C4-2B (cell line): ENCODE measurements around the gene HSH2D.

Experiments used
- ZFX ChIP-seq: fragments of 450-650 bp; IDR thresholded peaks from 2 replicates; pipeline ENCODE4 v1.6.1; 2017
- TF ChIP-seq, protein P1 (sequence below): fragments of 450-650 bp; conservative IDR thresholded peaks from 2 replicates; pipeline ENCODE4 v1.5.1; 2017; ENCODE audit warnings: mild to moderate bottlenecking

DNA sequence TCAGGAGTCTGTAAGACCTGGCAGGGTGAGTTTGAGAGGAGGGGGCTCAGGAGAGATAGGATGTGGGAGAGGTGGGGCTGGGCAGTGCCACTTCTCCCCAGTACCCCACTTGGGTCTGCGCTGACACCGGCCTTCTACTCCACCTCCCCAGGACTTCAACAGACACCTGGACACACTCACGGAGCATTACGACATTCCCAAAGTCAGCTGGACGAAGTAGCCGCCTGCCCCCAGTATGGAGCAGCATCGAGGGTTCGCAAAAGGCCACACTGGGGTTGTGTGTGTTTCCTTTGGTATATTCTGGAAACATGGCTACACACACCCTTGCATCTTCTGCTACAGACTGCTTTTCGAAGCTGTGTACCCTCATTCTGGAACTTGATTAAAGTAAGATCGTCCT is 47.3 kb downstream of the HSH2D start:
- TF ChIP-seq, protein P1, sequence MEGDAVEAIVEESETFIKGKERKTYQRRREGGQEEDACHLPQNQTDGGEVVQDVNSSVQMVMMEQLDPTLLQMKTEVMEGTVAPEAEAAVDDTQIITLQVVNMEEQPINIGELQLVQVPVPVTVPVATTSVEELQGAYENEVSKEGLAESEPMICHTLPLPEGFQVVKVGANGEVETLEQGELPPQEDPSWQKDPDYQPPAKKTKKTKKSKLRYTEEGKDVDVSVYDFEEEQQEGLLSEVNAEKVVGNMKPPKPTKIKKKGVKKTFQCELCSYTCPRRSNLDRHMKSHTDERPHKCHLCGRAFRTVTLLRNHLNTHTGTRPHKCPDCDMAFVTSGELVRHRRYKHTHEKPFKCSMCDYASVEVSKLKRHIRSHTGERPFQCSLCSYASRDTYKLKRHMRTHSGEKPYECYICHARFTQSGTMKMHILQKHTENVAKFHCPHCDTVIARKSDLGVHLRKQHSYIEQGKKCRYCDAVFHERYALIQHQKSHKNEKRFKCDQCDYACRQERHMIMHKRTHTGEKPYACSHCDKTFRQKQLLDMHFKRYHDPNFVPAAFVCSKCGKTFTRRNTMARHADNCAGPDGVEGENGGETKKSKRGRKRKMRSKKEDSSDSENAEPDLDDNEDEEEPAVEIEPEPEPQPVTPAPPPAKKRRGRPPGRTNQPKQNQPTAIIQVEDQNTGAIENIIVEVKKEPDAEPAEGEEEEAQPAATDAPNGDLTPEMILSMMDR: no peak
- TF ChIP-seq ZFX: no peak
